Measurements from ENCODE around the gene SERPINC1.
A peak's percentile ranks its signal among the peaks of the same experiment; 100 is the strongest.
"Not testable (repeated sequence)": the region's sequence is repeated elsewhere in the genome, so short reads cannot be mapped to it uniquely, and the experiment has no call there.

SERPINC1 gene

GRCh38 chr1:173889885-173890284 lies 27.2 kb downstream of the SERPINC1 start:
- DNase-seq (ENCODE audit: low read depth in 2 of 2), result no peak

- no peak for DNase-seq (ENCODE audit: low read depth in 2 of 2)
Measured at GRCh38 chr1:173888749-173889148, 28.4 kb downstream of the SERPINC1 start.

GRCh38 chr1:173887627-173888026 lies 29.5 kb downstream of the SERPINC1 start:
- DNase-seq (ENCODE audit: low read depth in 2 of 2), result no peak

- DNase-seq (ENCODE audit: low read depth in 2 of 2), result no peak
Measured at GRCh38 chr1:173886746-173887611, 30.1 kb downstream of the SERPINC1 start.

- no peak for DNase-seq (ENCODE audit: low read depth in 2 of 2)
Measured at GRCh38 chr1:173884701-173885100, 32.4 kb downstream of the SERPINC1 start.

- DNase-seq (ENCODE audit: low read depth in 2 of 2), result not testable (repeated sequence)
Measured at GRCh38 chr1:173881117-173881516, 36.0 kb downstream of the SERPINC1 start.

- DNase-seq (ENCODE audit: low read depth in 2 of 2), result no peak
Measured at GRCh38 chr1:173878251-173878650, 38.9 kb downstream of the SERPINC1 start.

- no peak for DNase-seq (ENCODE audit: low read depth in 2 of 2)
Measured at GRCh38 chr1:173876732-173877131, 40.4 kb downstream of the SERPINC1 start.

- DNase-seq (ENCODE audit: low read depth in 2 of 2), result no peak
Measured at GRCh38 chr1:173871500-173871899, 45.6 kb downstream of the SERPINC1 start.

- DNase-seq (ENCODE audit: low read depth in 2 of 2), result no peak
Measured at GRCh38 chr1:173871091-173871490, 46.0 kb downstream of the SERPINC1 start.

GRCh38 chr1:173870252-173871075 lies 46.7 kb downstream of the SERPINC1 start:
- no peak for DNase-seq (ENCODE audit: low read depth in 2 of 2)

GRCh38 chr1:173869021-173869359 lies 48.1 kb downstream of the SERPINC1 start:
- no peak for DNase-seq (ENCODE audit: low read depth in 2 of 2)

GRCh38 chr1:173868266-173869020 lies 48.7 kb downstream of the SERPINC1 start, which contains the start of gene ZBTB37:
TSS of gene ZBTB37 (plus strand) at chr1:173868380. CDS start at chr1:173870226, 1,846 bp downstream.
- DNase-seq (ENCODE audit: low read depth in 2 of 2), result peak; percentile 66 to 81

- peak; percentile 92 to 96 for DNase-seq (ENCODE audit: low read depth in 2 of 2)
Measured at GRCh38 chr1:173867753-173868265, 49.3 kb downstream of the SERPINC1 start, which contains the start of gene GAS5. TSS of gene GAS5 (minus strand) at chr1:173867989.

GRCh38 chr1:173867141-173867752 lies 49.9 kb downstream of the SERPINC1 start:
- peak in 1 of 2 donors; percentile 32 for DNase-seq (ENCODE audit: low read depth in 2 of 2)

- no peak for DNase-seq (ENCODE audit: low read depth in 2 of 2)
Measured at GRCh38 chr1:173866413-173867115, 50.6 kb downstream of the SERPINC1 start.

- no peak for DNase-seq (ENCODE audit: low read depth in 2 of 2)
Measured at GRCh38 chr1:173865468-173866164, 51.5 kb downstream of the SERPINC1 start.

- no peak for DNase-seq (ENCODE audit: low read depth in 2 of 2)
Measured at GRCh38 chr1:173864179-173864867, 52.8 kb downstream of the SERPINC1 start.

Measured in stimulated activated CD8-positive, alpha-beta memory T cell treated with anti-CD3 and anti-CD28 coated beads, Interleukin-7, amount 100 ng/mL, for 1 hour (primary cell).